GM19324 (cell line): ENCODE results near the gene ACSL1.

ENCODE experiments used
- ATAC-seq: cut with Tn5 transposase; IDR thresholded peaks from one replicate; pipeline ENCODE4 v1.9.1; 2021; ENCODE audit warnings: mild to moderate bottlenecking, moderate library complexity; ENCODE audit not compliant: unreplicated experiment, low FRiP score

The ACSL1 gene

DNA sequence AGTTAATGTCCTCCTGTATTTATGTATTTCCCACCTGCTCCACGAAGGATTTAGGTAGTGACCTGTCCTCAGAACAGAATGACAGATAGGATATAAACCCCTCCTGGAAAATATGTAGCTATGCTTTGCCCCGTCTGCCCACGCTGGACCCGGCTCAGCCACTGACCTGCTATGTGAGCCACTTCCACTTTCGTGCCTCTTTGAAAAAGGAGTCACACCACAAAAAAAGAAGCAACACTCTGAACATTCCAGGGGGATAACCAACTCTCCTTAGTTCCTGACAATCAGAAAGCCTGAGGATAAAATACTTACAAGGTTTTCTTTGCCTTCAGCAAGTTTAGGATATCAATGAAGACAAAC is 11.1 kb downstream of the ACSL1 start:
- ATAC-seq: no peak

DNA sequence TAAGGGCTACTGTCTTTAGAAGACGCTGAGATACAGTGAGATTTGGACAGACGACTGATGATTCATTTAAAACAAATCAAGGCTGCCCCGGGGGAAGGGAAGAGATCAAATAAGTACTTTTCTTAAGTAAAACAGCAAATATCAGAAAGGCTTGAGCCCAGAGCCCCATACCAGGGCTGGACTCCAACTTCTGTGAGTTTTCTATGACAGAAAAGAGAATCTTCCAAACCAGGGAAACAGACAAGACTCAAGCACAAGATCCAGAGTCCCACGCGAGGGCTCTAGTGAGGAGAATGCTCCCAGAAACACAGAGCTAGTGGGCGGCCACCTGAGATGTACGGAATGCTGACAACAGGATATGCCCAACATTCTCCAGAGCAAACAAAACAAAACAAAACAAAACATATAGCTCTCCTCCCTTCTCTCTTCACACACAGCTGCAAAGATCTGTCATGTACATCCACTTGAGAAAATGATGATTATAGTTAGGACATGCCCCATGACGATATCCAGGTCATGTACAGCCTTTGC is 13.1 kb downstream of the ACSL1 start:
- no peak for ATAC-seq

GRCh38 chr4:184812199-184812542 is 13.6 kb downstream of the ACSL1 start:
- ATAC-seq: no peak

DNA sequence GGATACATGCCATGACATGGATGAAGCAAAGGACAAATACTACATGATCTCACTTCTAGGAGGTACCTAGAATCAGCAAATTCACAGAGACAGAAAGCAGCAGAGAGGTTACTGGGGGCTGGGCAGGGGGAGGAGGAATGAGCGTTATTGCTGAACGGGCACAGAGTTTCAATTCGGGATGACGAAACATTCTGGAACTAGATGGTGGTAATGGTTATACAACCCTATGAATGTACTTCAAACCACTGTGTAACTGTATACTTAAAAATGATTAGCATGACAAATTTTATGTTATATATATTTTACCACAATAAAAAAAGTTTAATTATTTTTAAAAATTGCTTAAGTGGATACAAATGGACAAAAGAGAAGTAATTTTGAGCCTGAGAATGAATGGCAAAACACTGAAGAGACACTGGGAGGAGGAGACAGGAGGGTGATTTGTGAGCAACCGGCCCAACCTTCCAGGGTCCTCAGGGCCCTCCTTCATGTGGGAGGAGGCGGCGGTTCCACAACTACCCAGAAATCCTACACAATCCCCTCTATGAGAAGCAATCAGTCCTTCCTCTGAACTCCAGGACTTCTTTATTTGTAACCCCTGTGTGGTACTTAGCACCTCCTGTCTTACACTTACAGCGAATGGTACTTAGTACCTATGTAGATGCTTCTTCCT is 14.1 kb downstream of the ACSL1 start:
- ATAC-seq: no peak

- ATAC-seq: no peak
Measured at GRCh38 chr4:184810720-184811119, 15.0 kb downstream of the ACSL1 start.

DNA sequence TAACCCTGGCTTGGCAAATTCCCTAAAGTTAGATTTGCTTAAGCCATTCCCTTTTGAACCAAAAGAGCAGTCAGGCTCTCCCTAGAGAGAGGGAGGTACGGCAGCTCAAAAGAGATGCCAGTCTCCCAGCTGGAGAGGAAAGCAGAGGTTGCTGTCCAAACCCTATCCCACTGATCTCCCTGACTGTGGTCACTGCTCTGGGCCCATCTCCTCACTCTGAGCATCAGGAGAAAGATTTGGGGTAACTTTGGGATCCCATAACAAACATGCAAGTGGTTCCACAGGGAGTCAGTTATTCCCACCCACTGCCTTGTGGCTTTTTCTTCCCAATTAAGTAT is 17.1 kb downstream of the ACSL1 start:
- ATAC-seq: no peak

- no peak for ATAC-seq
Measured at GRCh38 chr4:184807797-184808712, 17.7 kb downstream of the ACSL1 start.

DNA sequence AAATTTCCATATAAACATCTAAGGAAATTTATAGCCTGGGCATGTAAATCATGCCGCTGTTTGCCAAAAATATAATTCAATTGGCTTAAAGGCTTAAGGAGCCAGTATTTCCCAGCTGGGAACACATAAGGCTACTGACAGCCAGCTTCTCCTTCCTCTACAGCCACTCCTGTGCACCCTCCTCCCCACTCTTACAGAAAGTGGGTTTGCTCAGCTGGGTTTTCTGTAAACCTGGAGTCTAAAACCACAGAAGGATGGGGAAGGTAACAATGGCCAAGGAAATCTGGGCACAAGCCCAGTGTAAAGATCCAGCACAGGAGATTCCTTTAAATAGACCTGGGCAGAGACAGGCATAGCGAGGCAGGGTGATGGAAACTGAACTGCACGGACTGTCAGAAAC is 18.5 kb downstream of the ACSL1 start:
- ATAC-seq: no peak

GRCh38 chr4:184806711-184807110 is 19.1 kb downstream of the ACSL1 start:
- no peak for ATAC-seq

DNA sequence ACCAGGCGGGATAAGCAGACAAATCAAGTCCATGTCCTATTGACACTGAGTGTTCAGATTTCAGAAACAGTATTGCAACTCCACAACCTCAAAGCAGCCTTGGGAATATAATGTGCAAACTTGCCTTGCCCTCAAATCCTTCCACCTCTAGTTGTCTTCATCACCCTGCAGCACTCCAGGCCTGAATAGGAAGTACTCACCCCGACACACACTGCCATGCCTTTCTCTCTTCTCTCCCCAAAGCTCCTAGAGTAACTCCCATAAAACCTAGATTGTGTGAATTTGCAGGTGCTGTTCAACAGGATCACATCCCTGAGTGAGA is 19.6 kb downstream of the ACSL1 start:
- ATAC-seq: no peak

GRCh38 chr4:184805462-184806228 is 20.1 kb downstream of the ACSL1 start:
- peak; percentile 75 for ATAC-seq

DNA sequence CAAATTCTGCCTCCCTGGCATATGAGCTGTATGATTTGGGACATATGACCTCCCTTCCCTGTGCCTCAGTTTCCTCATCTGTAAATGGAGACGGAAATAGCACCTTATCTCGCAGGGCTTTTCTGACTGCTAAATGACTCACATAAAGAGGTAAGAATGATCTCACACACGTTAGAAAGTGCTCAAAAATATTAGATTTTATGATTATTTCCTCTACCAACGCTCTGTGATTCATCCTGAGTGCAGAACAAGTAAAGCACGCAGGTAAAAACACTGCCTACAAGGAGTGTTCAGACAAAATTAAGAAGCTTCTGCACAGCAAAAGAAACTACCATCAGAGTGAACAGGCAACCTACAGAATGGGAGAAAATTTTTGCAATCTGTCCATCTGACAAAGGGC is 21.1 kb downstream of the ACSL1 start:
- no peak for ATAC-seq

DNA sequence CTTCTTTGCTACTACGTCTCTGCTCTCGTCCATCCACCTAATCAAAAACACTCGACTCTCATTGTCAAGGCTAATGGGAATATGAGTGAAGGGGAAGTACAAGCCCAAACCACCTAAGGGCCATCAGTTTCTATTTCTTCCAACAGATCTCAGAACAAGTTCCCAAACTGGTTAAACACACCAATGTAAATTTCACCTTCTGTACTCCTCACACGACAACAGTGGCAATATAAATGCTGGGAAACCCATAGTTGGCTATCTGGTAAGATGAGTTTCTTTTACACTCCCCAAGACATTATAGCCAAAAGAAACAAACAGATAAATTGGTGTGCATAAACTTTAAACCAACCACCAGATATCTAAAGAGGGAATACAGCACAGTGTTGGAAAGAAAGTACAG is 21.9 kb downstream of the ACSL1 start:
- no peak for ATAC-seq

DNA sequence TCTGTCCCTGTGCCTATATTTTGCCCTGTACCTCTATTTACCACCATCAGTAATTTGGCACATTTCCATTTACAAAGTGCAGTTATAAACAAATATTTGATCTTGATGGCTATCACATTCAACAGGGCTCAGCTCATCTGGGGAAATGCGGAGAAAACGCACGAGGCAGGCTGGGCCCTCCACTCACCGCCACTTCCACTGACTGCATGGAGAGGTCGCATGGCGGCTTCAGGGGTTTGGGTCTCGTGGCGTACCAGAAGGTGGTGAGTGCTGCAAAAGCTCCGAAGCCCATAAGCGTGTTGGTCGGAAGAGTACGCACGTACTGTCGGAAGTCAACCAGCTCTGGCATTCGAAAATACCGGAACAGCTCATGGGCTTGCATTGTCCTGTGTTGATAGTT is 22.6 kb downstream of the ACSL1 start:
- no peak for ATAC-seq

GRCh38 chr4:184802697-184803015 is 23.1 kb downstream of the ACSL1 start:
- no peak for ATAC-seq

DNA sequence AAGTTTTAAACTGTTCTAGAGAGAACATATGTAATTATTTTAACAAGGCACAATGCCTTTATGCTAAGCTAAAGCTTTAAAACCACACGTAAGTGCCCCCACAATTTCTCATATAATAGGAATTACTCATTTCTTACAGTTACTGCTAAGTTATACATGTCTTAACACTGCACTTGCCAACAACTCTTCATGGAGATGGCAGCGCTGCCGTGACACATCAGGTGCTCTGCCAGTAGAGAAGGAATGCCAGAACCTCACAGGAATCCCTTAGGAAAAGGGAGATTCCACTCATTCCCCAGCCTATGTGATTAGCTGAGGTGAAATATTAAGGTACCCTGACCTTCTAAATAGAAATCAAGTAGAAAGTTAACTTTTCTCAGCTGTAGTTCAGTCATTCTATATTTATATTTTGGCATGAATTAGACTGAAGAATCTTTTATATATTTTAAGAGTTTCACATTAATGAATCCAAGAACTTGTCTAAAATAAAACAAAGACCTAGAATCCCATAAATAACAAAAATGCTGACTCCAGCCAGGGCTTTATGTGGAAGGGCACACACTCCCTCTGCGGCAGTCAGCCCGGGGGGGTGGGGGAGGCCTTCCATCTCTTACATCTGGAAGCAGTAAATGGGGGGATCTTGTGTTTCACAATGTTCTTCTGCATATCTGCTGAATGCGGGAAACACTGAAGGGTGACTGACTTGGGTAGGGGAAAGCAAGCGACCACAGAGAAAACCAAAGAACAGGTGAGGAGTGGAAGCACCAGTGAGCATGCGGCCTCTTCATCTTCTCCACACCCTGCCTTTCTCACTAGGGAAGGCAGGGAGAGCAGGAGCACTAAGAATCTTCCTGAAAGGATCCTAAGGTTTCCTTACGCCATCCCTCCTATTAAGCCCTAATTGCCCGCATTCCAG is 23.7 kb downstream of the ACSL1 start:
- ATAC-seq: no peak

DNA sequence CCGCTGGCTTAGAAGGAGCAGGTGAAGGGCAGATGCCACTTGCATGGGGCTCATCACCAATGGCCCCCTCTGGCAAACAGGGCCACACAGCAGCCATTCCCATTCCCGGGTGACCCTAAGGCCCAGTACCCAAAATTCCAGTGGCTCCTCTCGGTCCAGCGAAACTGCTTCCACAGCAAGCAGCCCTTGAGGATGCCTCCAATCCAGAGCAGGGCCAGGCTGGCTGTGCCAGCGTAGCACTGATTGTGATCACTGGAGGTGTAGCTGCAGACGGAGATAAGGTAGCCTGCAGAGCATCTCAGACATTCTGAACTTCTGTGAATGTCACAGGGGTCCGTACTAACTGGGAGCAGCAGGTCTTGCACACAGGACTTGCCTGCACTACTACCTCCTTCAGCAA is 27.3 kb downstream of the ACSL1 start:
- ATAC-seq: no peak

DNA sequence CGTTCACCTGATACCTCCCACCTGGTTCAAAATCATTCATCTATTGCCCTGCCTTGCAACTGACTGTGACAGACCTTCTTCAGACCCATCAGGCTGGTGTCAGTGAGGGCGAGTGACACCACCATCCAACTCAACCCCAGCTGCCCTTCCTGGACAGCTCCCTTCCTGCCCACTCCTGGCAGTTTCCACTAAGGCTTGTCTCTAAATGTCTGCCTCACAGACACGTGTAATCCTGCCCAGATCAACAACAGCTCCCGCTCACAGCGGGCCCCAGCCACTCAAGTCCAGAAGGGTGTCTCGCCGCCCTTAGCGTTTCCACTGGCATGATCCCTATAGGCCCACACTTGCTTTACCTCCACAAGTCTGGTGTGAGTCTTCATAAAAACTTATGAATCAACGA is 28.9 kb downstream of the ACSL1 start:
- no peak for ATAC-seq

GRCh38 chr4:184795214-184795844 is 30.4 kb downstream of the ACSL1 start:
- no peak for ATAC-seq

GRCh38 chr4:184794470-184794869 is 31.3 kb downstream of the ACSL1 start:
- ATAC-seq: no peak
